Measurements from ENCODE around the gene RNASET2.

Gene RNASET2

GRCh38 chr6:166903500-166903899 lies 52.9 kb downstream of the RNASET2 start:
- in situ Hi-C loops (cut with MboI; ENCODE audit: low pct_unique_long_range_greater_than_20kb, low sequenced_read_pairs, unreplicated experiment) = no loop called here
- DNase-seq (ENCODE audit: low spot score) = no peak
- no peak for TF ChIP-seq CTCF (IDR thresholded peaks at IDR 0.05; ENCODE audit: extremely low read depth, insufficient read depth, missing control alignments)

GRCh38 chr6:166903027-166903426 lies 53.3 kb downstream of the RNASET2 start:
- in situ Hi-C loops (cut with MboI; ENCODE audit: low pct_unique_long_range_greater_than_20kb, low sequenced_read_pairs, unreplicated experiment) = no loop called here
- TF ChIP-seq CTCF (IDR thresholded peaks at IDR 0.05; ENCODE audit: extremely low read depth, insufficient read depth, missing control alignments) = no peak
- DNase-seq (ENCODE audit: low spot score) = no peak

- in situ Hi-C loops (cut with MboI; ENCODE audit: low pct_unique_long_range_greater_than_20kb, low sequenced_read_pairs, unreplicated experiment) = no loop called here
- DNase-seq (ENCODE audit: low spot score) = no peak
- no peak for TF ChIP-seq CTCF (IDR thresholded peaks at IDR 0.05; ENCODE audit: extremely low read depth, insufficient read depth, missing control alignments)
Observed at GRCh38 chr6:166902211-166902755, 54.1 kb downstream of the RNASET2 start.

- no peak for DNase-seq (ENCODE audit: low spot score)
- in situ Hi-C loops (cut with MboI; ENCODE audit: low pct_unique_long_range_greater_than_20kb, low sequenced_read_pairs, unreplicated experiment) = no loop called here
- no peak for TF ChIP-seq CTCF (IDR thresholded peaks at IDR 0.05; ENCODE audit: extremely low read depth, insufficient read depth, missing control alignments)
Observed at GRCh38 chr6:166901626-166902025, 54.7 kb downstream of the RNASET2 start.

- DNase-seq (ENCODE audit: low spot score) = no peak
- in situ Hi-C loops (cut with MboI; ENCODE audit: low pct_unique_long_range_greater_than_20kb, low sequenced_read_pairs, unreplicated experiment) = no loop called here
- TF ChIP-seq CTCF (IDR thresholded peaks at IDR 0.05; ENCODE audit: extremely low read depth, insufficient read depth, missing control alignments) = no peak
Observed at GRCh38 chr6:166900956-166901607, 55.3 kb downstream of the RNASET2 start.

GRCh38 chr6:166900130-166900708 lies 56.1 kb downstream of the RNASET2 start:
- DNase-seq (ENCODE audit: low spot score) = no peak
- in situ Hi-C loops (cut with MboI; ENCODE audit: low pct_unique_long_range_greater_than_20kb, low sequenced_read_pairs, unreplicated experiment) = no loop called here
- TF ChIP-seq CTCF (IDR thresholded peaks at IDR 0.05; ENCODE audit: extremely low read depth, insufficient read depth, missing control alignments) = no peak
